Islet precursor cell (in vitro differentiated cells): Measurements from ENCODE around the gene AVPI1.
"Not testable (repeated sequence)": the region's sequence is repeated elsewhere in the genome, so short reads cannot be mapped to it uniquely, and the experiment has no call there.

Experiments used
- DNase-seq: peaks from one replicate; pipeline ENCODE4 v3.0.0-alpha.2; 2018

The AVPI1 gene

DNA sequence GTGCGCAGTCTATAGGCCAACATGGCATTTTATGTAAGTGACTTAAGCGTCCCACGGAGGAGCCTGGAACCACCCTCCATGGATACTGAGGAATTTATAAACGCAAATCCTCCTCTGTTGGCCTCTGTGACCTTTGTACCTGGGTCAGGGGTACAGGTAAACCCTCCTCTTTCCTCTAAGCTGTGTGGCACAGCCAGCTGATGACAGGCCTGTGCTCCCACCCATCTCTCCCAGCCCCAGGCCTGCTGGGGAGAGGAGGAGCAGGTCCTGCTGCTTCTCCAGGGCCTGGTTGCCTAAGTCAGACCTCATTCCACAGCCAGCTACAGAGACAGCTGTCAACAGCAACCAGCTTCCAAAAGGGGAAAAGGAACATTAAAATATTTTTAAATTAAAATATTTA lies 5.0 kb downstream of the AVPI1 start:
- peak; percentile 78 for DNase-seq

DNA sequence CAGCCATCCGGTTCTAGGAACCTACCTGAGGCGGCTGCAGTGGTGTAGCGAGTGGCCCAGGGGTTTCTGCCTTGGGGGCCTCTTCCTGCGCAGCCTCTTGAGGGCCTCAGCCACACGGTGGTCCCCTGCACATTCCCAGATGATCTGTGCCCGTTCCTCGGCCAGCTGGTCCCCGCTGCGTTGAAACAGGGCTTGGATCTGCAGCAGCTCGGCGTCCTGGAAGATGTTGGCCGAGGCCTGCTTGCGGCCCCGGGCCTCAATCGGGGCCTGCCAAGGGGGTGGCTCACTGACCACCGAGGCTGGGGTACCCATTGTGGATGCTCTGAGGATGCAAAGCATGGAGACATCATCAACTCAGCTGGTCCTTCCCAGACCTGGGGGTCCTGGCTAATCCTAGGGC lies 7.4 kb downstream of the AVPI1 start:
- DNase-seq: no peak

DNA sequence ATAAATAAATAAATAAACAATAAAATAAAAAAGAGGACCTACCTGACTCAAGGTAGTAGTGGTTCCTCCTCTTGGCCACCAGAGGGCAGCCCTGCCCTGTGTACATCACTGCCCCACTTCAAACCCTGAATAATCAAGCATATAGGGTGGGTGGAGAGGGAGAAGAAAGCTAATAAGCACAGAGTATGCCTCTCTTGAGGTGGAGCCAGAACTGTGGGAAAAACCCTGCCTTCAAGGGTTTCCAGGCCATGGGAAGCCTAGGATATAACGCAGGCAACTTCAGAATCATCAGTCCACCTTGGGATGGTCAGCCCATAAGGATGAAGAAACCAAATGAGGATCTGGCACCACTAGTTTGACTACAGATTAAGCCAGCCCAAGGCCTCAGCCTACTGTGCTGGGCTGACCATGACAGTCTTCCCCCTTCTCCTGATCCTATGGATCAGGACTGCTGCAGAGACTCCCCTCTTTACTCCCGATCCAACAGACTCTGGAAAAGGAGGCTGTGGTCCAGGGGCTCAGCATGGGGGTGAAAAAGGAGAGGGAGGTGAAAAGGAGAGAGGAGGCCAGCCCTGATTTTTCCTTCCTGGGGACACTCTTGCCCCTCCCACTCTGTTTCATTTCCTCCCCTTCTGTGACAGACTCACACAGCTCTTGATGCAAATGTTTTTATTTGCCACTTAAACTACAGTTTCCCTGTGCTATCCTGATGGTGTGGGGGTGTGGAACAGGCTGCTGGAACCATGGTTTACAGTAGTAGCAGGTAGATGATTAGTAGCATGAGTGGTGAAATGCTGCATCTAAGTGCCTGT lies 10.1 kb downstream of the AVPI1 start:
- DNase-seq: no peak

DNA sequence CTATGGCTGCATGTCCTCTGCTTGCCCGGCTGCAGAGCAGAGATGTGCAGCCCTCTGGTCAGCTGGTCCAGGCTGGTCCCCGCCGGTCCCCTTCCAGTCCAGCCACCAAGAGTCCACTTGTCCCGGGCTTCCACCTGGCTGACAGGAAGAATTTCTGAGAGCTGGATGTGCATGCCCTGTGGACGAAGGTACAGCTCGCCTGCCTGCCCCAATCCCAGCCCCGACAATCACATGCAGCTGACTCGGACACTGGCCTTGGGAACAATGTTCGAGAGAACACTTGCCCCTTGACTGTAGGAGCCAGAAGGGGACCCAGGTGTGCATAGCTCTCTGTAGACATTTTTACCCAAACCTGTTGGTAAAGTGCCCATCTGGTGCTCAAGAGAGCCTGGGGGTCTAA lies 11.8 kb downstream of the AVPI1 start:
- DNase-seq: no peak

DNA sequence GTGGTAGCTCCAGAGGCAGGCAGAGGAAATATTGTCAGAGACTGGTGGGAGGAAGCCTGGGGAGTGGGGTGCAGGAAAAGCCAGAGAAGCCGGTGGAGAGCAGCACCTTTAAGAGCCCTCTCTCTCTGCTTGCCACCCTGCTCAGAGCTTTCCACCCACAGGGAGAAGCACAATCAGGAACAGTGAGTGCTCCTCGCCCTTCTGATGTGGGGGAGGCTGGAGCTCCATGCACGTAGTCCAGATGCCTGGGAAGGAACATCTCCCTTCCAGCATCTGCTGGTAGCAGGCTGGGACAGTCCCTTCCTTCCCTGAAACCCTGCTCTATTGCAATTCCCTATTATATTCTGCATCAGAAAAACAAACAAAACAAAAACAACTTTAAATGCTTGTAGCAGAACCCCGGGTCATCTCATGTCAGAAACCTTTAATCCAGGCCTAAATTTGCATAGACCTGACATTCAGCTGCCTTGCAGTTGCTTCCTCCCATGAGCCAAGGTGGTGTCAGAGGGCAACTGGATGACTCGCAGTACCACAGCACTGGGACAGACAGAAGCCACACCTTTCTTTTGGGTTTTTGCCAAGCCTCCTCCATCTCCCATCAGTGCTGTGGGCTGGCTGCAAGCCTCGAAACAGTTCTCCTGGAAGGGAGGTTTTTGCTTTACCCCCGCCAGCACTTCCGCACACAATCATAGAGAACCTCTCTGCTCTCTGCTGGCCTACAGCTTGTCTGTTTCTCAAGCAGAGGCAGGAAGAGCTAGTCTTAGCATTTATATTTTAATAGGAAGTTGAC lies 13.1 kb downstream of the AVPI1 start:
- no peak for DNase-seq

DNA sequence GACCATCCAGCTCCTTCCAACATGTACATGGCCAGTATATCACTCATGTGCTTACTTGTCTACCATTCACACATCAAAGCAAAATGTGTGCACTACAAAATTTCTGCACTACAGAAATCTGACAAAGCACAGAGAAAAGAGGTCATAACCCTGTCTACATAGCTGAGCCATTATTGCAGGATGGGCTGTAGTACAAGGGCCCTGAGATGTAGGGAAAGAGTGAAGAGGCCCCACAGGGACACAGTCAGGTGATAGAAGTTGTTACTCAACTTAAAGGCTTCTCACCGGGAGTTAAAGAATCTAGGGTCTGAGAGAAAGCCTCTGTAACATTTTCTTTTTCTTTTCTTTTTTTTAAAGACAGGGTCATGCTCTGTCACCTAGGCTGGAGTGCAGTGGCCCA lies 17.5 kb downstream of the AVPI1 start:
- no peak for DNase-seq

DNA sequence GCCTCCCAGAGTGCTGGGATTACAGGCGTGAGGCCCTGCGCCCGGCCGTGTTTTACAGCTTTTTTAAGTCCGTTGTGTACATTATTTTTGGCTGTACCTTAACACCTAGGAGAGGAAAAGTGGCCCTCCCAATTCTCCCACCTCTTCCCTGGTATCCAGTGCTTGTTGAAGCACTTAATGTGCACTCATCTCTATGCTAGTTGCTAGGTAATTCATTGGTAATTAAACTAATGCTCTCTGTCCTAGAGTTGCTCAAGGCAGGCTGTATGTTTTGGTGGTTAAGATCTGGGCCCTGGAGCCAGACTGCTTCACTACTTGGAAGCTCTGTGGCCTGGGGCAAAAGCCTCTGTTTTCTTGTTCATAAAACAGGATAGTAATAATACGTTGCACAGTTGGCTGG lies 19.6 kb downstream of the AVPI1 start:
- no peak for DNase-seq

DNA sequence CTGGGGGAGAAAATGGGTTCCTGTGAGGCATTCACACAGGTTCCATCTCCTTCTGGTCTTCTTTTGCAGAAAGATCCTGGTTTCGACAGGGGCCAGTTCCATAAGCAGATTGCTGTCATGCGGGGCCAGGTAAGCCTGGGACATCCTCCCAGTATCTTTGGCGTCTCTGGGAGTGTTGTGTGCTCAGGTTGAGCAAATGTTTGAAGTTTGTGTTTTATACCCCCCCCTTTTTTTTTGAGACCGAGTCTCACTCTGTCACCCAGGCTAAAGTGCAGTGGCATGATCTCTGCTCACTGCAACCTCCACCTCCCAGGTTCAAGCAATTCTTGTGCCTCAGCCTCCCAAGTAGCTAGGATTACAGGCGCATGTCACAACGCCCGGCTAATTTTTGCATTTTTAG lies 20.0 kb downstream of the AVPI1 start:
- DNase-seq: no peak

DNA sequence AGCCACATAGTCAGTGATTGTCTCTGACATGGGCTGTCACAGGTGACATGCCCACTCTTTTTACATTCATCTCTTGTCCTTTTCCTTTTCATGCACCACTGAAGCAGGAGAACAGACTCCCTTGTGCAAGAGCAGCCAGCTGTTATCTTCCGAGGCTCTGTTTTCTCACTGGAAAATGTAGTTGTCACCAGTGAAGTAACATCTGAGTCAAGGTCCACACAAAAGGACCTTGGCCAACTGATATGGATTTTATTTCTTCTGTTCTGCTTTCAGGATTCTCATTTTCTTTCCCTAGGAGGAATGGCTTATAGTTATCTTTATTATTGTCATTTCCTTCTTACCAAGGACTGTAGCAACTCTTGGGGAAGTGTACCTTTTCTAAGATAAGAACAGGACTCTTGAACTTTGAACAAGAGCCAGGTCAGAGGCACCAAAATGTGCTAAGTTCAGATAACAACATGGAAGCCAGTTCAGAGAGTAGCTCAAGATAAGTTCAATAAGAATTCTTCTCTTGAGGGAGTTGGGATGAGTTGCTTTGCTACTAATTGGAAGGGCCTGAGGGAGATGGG lies 22.7 kb downstream of the AVPI1 start:
- DNase-seq: no peak

DNA sequence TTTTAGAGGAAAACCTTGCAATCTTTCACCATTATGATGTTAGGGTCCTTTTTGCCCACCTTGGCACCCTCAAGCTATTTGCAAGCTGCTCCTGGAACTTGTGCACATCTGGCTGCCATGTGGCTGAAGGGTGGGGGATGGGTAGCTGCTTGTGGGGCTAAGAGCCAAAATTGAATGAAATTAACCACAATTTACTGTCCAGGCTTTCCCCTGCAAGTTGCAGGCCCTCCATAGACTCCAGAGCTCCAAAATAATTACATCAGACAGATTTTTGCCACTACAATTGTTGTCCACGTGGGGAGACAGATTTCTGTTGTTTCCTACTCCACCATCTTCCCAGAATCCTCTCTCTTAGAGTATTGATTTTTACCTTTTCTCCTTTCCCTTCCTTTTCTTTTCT lies 27.5 kb downstream of the AVPI1 start:
- no peak for DNase-seq

DNA sequence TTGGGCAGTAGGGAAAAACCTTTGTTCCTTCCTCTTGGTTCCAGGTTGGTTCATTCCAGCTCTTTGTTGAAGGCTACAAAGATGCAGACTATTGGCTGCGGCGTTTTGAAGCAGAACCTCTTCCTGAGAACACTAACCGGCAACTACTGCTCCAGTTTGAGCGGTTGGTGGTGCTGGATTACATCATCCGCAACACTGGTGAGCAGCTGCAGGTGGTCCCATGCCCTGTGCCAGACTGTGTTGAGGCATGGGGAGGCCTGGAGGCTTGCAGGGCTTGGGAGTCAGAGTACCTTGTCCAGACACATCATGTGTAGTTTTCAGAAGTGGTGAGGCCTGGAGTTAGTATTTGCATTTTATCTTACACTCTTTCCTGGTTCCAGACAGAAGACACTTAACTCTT lies 30.3 kb downstream of the AVPI1 start:
- no peak for DNase-seq

DNA sequence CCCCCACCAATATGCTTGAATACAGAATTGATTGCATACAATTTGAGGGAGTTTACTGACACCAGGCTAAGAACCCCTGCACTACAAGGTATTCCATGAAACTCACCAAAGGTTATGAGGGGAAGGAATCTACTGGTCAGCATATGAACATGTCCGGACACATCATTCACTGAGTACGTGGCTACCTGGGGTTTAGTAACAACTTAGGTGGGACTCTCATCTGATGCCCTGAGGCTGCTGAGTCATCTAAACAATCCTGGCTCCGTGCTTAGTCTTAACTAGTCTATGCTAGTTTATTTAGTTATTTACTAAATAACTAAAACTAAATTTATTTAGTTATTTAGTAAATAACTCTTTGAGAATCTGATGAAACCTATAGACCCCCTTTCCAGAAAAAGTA lies 35.3 kb downstream of the AVPI1 start:
- DNase-seq: peak; percentile 68

DNA sequence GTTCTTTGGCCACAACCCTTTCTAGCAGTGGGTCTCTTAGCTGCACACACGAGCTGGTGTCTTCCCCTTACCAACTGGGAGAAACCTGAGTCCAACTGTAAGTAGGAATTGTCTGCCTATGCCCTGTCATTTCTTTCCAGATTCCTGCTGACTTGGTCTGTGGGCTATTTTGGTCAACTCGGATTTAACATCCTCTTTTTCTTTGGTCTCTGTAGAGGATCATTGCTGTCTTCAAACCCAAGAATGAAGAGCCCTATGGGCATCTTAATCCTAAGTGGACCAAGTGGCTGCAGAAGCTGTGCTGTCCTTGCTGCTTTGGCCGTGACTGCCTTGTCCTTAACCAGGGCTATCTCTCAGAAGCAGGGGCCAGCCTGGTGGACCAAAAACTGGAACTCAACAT lies 36.3 kb downstream of the AVPI1 start:
- DNase-seq: no peak

DNA sequence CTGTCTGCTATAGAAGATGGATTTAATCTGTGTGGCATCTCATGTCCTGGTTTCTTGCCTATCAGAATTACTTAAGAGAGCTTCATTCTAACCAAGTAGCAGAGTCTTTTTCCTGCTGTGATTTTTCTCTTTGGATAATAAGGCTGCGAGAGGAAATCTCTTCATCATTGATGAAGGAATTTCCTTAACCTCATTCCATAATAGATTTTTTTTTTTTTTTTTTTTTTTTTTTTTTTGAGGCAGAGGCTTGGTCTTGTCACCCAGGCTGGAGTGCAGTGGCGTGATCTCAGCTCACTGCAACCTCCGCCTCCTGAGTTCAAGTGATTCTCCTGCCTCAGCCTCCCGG lies 37.7 kb downstream of the AVPI1 start:
- not testable (repeated sequence) for DNase-seq

DNA sequence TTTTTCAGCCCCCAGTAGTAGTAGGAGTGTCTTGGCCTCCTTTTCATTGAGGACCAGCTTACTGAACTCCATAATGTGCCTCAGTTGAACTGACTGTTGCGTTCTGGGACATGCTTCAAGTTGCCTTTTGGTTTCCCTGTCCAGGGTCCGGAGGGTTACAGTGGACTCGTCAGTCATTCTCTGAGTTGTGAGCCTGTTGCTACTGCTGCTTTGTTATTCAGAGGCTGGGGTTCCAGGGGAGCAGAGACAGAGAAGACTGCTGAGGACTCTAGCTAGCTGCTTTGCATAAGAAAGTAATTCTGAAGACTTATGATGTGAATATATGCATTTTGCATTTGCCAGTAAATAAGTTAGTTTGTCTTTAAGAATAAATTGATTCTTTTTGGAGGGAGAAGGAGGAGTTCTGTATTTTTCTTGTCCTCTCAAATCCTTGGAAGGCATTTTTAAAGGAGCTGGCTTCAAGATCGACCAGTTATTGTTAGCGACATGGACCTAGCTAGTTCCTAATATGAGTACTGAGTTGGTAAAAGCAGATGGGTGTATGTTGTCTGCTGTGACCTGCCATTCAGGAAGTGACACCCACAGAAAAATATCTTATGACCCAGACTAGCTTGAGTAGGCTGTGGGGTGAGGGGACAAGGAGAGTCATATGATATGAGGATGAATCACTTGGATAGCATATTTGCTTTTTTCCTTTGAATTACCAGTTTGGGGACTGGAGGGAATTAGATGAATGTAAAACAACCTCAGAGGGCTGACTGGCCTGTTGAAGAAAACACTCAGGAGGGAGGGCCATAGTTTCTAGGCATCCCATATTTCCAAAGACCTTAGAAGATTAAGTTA lies 38.3 kb downstream of the AVPI1 start:
- peak; percentile 58 for DNase-seq

DNA sequence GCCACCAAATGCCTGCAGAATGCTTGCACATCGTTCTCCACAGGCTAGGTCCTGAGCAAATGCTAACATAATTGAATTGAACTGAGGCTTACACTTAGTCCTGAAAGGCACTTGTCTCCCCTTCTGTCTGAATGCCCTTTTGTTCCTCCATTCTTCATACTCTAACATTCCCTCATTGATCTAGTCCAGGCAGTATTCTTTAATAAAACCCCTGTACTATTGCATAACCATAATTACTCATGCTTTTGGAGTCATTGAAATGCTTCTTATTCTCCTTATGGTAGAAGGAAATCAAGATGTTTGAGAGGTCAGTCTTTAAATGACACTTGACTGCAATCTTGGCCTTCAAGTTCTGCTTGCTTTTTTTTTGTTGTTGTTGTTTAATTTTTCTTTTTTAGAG lies 39.5 kb downstream of the AVPI1 start:
- DNase-seq: no peak

DNA sequence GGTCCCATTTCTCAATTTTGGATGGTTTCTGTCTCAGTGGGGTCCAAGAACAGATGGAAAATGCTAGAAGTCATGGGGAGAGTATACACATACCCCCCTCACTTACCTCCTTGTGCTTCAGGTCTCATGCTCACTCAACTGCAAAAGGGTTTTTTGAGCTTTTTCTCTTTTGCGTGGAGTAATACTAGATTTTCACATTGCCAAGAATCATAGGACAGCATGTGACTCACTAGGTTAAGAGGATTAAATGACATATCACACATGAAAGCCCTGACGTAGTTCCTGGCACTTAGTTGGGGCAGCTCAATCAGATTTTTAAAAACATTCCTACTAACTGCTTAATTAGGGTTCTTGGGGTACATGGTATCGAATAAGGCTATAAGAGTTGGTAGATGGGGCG lies 42.1 kb downstream of the AVPI1 start:
- DNase-seq: no peak

DNA sequence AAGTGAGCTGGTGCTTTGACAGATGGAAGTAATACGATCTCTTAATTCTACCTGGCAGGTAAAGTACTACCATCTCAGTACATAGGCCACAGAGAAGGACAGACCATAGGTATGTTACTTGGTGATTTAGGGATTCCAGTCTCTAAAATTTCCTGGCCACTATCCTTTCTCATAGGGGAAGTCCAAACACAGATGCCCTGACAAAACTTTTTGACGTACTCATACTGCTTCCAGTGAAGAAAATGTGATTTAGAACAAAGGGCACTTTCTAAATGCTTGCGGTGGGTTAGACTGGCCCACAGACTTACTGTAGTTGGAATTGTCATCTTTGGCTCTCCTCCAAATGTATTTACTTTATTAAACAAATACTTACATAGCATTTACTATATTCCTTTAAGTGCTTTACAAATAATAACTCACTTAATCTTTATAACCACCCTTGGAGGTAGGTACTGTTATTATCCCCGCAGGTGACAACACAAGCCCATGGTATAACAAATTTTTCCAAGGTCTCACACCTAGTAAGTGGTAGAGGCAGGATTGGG lies 43.5 kb downstream of the AVPI1 start:
- DNase-seq: no peak

DNA sequence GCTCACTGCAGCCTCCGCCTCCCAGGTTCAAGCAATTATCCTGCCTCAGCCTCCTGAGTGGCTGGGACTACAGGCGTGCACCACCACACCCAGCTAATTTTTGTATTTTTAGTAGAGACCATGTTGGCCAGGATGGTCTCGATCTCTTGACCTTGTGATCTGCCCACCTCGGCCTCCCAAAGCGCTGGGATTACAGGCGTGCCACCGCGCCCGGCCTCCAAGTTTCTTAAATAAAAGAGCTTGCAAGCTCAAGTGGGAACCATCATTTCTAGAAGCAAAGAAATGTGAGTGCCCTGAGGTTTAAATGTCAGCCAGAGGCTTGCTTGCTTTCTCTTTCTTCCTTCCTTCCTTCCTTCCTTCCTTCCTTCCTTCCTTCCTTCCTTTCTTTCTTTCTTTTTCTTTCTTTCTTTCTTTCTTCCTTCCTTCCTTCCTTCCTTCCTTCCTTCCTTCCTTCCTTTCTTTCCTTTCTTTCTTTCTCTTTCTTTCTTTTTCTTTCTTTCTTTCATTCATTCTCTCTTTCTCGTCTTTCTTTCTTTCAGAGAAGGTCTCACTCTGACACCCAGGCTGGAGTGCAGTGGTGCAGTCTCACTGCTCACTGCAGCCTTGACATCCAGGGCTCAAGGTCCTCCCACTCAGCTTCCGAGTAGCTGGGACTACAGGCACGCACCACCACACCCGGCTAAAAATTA lies 44.4 kb downstream of the AVPI1 start:
- DNase-seq: not testable (repeated sequence)

DNA sequence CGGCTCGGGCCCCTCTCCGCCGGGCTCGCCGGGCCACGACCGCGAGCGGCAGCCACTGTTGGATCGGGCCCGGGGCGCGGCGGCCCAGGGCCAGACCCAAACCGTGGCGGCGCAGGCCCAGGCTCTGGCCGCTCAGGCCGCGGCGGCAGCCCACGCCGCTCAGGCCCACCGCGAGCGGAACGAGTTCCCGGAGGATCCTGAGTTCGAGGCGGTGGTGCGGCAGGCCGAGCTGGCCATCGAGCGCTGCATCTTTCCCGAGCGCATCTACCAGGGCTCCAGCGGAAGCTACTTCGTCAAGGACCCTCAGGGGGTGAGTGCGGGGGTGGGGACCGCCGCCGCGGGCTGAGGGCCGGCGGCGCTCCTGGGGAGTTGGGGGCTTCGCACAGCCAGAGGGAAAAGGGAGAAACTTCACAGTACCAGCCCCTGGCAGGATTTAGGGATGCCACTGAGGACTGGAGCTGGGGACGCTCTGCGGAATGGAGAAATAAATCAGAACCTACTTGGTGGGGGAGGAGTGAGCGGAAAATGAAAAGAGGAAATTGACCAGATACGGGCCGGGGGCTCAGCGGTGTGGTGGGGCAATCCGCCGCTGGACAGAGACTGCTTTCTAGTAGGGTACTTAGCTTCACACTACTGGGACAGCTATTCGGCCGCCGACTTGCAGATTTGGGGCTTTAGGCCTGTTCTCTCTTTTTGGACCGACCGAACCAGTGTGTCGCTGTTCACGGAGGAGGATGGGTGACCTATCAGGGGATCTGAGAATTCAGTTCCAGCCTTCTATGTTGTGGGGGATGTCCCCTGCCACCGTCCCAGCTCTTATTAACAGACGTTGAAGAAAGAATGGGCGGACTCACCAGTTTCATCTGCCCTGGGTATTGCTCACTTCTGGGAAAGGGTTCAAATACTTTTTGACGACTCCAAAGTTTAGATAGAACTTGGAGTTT lies 45.9 kb downstream of the AVPI1 start:
- DNase-seq: peak; percentile 79
